Retinal pigment epithelial cell (primary cell): Measurements from ENCODE around the gene SRGAP1.

Experiments
- DNase-seq: peaks from one replicate; pipeline ENCODE4 v3.0.0-alpha.2; 2010; ENCODE audit warnings: low read depth
- H3K4me3 ChIP-seq: 2 replicates; pipeline ENCODE4 v1.5.1; 2011; ENCODE audit warnings: mild to moderate bottlenecking, low read length, control low read depth, moderate library complexity
- CTCF ChIP-seq: conservative IDR thresholded peaks from 2 replicates; pipeline ENCODE4 v1.5.1; 2011; ENCODE audit warnings: low read depth, low read length, control low read depth, inconsistent platforms

Gene SRGAP1

GRCh38 chr12:63880742-63881263 is 36.3 kb downstream of the SRGAP1 start:
- H3K4me3 ChIP-seq = no peak overlapping the region
- DNase-seq = no peak
- TF ChIP-seq CTCF = no peak

- no peak for DNase-seq
- H3K4me3 ChIP-seq = no peak overlapping the region
- no peak for TF ChIP-seq CTCF
Observed at GRCh38 chr12:63882844-63883243, 38.3 kb downstream of the SRGAP1 start.

- no peak overlapping the region for H3K4me3 ChIP-seq
- TF ChIP-seq CTCF = no peak
Observed at GRCh38 chr12:63885401-63885800, 40.9 kb downstream of the SRGAP1 start.

GRCh38 chr12:63888908-63889635 is 44.6 kb downstream of the SRGAP1 start:
- H3K4me3 ChIP-seq = no peak overlapping the region
- TF ChIP-seq CTCF = no peak
- DNase-seq = no peak

More at GRCh38 chr12:63885401-63885800, 40.9 kb downstream of the SRGAP1 start:
- no peak for DNase-seq

GRCh38 chr12:63889721-63890509 is 45.4 kb downstream of the SRGAP1 start:
- no peak for TF ChIP-seq CTCF
- H3K4me3 ChIP-seq = no peak overlapping the region
- no peak for DNase-seq

GRCh38 chr12:63893170-63893569 is 48.7 kb downstream of the SRGAP1 start:
- no peak overlapping the region for H3K4me3 ChIP-seq
- DNase-seq = no peak
- no peak for TF ChIP-seq CTCF
